GM19397 (cell line): ENCODE measurements around the gene MRPS27.

Experiments used
- ATAC-seq: cut with Tn5 transposase; IDR thresholded peaks from one replicate; pipeline ENCODE4 v1.9.1; 2021; ENCODE audit warnings: mild to moderate bottlenecking, moderate library complexity; ENCODE audit not compliant: unreplicated experiment

Gene MRPS27

DNA sequence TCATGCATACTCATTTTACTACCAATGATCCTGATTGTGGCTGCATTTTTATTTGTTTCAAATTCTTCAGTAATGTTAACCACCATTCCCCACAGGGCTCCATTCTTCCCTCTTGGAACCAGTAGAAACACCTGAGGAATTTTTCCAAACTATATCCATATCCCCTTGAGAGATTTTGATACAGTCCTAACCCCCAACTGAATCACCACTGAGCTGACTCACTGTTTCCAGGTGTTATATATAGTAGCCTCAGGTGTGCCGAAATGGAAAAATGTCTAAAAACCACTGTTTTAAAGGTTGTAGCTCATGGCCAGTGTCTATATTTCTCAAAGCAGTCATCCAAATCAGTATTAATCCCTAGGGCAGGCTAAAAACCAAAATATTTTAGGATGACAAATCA, 85.2 kb downstream of the MRPS27 start:
- ATAC-seq: no peak

DNA sequence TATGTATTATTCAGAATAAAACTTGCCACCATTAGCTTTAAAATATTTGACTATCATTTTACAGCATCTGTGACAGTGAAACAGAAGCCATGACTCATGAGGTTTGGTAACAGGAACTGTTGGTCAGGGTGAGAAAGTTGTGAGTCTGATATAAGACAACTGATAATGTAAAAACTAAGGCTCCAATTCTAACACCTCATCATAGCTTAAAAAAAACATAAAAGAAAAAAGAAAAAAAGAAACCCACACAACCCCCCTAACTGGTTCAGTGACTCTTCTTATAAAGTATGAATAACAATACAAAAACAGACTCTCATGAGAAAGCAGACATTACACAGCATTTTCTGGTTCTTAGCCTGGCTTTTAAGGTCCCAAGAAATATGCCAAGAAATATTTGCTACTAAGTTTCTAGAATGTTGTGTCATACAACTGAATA, 85.8 kb downstream of the MRPS27 start:
- ATAC-seq: peak; percentile 70

- no peak for ATAC-seq
Measured at GRCh38 chr5:72233835-72234234, 86.2 kb downstream of the MRPS27 start.

- no peak for ATAC-seq
Measured at GRCh38 chr5:72232838-72233237, 87.2 kb downstream of the MRPS27 start.

GRCh38 chr5:72231991-72232703, 87.9 kb downstream of the MRPS27 start:
- ATAC-seq: no peak

DNA sequence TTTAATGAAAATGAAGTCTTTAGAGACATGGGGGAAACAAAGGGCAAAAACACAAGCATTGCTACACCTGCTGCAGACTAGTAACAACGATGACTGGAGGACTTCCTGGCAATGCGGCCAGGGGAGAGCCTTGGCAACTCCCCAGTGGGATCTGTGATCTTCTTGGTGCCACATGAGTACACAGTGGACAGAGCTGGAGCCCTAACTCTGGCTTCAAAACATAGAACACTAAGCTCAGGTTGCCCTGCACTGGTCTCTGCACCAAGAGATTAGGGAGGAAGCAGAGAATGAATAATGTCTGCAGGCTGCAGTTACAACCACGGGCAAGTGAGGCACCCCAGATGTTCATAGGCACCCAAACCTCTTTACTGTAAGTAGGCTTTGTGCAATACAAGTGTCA, 91.1 kb downstream of the MRPS27 start:
- no peak for ATAC-seq

GRCh38 chr5:72226950-72227349, 93.1 kb downstream of the MRPS27 start:
- ATAC-seq: no peak

DNA sequence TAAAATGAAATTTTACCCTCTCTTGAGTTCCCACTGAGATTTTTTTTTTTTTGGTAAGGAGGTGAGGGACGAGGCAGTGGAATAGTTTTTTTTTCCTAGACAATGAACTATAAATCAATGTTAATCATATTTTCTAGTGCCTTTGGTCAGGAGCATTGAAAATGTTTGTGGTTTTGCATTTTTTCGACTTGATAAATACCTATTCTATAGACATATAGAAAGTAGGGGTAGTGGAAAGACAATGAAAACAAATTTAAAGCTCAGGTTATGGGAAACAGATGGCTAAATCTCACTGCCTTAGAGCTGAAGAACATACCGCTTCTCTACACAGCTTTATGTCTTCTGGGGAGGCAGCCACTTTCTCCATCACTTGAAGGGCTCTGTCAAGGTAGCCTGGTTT, 94.3 kb downstream of the MRPS27 start:
- ATAC-seq: no peak

GRCh38 chr5:72224946-72225463, 95.0 kb downstream of the MRPS27 start:
- no peak for ATAC-seq

DNA sequence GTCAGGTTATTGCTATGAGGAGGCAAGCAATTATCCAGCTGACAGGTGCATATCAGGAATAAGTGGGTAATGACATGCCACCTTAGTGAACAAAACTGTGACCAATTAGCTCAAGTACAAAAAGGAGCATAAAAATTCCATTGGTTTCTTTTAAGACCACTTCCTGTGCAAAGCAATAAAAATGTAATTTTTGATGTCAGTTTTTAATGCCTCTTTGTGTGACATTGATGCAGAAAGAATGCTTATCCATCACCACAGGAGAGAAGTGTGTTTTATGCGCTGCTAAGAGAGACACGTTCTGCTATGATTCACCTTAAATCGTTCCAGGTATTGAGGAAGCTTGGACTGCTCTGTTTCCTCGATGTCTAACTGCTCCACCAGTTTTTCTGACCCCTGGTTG, 96.7 kb downstream of the MRPS27 start:
- ATAC-seq: no peak

DNA sequence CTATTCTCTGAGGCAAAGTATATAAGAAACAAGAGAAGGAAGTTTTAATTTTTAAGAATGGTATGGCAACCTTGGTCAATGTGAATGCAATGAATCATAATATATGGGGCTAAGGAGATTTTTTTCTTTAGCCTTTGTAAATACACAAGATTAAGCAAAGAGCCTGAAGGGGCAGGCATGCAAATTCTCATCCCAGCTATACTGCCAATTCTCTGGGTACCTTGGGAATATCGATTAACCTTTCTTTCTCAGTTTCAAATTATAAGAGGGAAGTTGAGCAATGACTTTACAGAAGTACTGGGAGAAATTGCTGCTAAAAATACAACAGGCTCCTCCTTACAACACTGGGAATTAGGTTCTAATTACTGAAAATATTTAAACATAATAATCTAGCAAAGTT, 97.5 kb downstream of the MRPS27 start:
- ATAC-seq: no peak

- no peak for ATAC-seq
Measured at GRCh38 chr5:72221541-72221940, 98.5 kb downstream of the MRPS27 start.

DNA sequence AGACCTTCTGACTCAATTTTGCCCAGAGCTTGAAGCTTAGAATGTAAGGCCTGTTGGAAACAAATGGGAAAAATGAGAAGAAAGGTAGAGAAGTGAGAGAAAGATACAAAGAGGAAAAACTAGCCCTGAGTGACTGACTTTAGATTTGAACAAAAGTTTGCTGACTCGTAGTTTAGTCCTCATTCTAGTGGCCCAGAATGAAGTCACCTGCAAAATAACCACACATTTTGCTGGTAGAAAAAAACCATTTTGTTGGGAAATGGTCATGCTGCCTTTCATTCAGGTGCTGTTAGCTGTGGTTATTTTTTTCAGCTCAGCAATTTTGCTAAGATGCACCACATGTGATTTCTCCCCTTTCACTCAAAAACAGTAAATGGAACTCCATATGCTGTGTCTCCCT, 98.9 kb downstream of the MRPS27 start:
- ATAC-seq: no peak

- ATAC-seq: no peak
Measured at GRCh38 chr5:72216756-72217155, 103.3 kb downstream of the MRPS27 start.

DNA sequence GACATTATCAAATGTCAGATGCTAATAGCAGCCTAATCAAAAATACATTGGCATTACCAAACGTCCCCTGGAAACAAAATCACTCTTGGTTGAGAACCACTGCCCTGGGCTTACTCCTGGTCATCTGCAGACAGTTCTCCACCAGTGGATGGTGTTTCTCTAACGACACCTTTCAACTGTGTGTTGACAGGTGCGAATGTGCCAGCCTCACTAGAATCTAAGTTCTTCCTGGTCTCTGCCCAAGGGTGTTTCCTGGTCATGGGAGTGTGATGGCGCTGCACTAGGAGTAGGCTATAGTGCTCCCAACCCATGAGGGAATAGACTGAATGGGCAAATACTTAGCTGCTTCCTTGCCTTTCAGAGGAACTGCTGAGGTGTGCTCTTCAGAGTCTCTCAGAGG, 105.9 kb downstream of the MRPS27 start:
- no peak for ATAC-seq

DNA sequence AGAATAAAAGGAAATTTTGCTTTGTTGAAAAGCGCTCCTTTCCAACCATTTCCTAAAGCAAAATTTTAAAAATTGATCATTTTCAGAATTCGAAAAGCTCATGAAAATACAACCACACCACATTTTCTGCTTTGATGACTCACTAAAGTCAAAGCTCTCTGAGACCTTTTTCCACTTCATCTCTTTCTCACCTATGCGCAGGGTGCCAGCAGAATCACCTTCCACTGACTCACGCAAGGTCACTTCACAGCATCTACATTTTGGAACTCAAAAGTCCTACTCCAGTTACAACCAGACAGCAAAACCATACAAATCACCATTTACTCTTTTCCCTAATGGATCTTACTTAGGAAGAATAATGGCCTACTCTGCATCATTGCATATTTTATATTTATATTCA, 106.6 kb downstream of the MRPS27 start:
- ATAC-seq: no peak

GRCh38 chr5:72212171-72212570, 107.9 kb downstream of the MRPS27 start:
- no peak for ATAC-seq

GRCh38 chr5:72210888-72211678, 109.0 kb downstream of the MRPS27 start:
- ATAC-seq: no peak

- no peak for ATAC-seq
Measured at GRCh38 chr5:72209147-72210115, 110.6 kb downstream of the MRPS27 start.

DNA sequence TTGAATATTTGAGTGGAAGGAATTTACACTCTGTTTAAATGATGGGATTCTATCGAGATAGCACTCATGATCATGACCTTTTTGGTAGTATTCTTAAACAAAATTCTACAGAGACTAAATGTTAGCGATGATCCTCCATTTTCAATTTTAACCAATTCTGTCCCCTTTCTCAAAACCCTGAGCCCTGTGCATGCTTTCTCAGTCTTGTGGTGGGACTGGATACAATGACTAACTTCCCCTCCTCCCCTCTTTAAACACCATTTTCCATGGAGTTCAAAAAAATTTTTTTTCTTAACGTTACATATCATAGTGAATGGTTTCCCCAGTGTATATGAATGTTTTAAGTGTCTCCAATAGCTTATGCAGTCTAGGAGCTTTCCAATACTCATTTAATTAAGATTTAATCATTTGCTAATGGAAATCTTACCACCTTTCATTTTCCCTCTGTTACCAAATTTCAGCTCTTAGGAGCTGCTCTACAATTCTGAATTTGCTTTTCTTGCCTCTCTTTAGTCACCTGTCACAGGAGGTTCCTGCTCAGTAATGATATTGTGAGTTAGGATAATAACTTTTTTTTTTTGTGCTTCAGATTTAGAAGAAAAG, 111.6 kb downstream of the MRPS27 start:
- no peak for ATAC-seq

DNA sequence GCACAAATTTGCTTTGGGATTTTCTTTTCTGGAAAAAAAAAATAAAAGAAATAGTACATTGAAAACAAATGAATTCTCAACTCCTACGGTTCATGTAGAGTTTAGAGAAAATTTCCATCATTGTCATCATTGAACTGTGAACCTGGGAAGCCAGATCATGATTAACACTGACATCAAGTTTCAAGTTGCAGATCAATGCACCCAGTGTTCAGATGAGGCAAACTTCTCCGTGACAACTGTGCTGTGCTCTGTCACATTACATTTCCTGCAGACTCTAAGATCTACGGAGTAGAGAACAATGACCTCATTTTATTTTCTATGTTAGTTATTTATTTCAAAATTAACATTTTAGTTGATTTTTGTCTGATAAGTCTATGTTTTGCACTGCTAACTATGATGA, 113.0 kb downstream of the MRPS27 start:
- no peak for ATAC-seq
